Endodermal cell (in vitro differentiated cells): ENCODE measurements around the gene ISG20L2. TPM values are rescaled to one million over a fixed set of nuclear protein-coding genes. Genes with fewer than 3 reads are reported as not detected.
A peak's percentile ranks its signal among the peaks of the same experiment; 100 is the strongest.

Experiments
- DNase-seq: peaks from one replicate; pipeline ENCODE4 v3.0.0-alpha.2; 2017
- H3K27ac ChIP-seq: 2 replicates; pipeline ENCODE4 v1.5.1; 2013; ENCODE audit warnings: mild to moderate bottlenecking, low read depth, low read length, moderate library complexity
- H3K27me3 ChIP-seq: 2 replicates; pipeline ENCODE4 v1.6.1; 2013; ENCODE audit warnings: mild to moderate bottlenecking, low read length, moderate library complexity; ENCODE audit not compliant: insufficient read depth, control insufficient read depth, poor library complexity, severe bottlenecking
- H3K36me3 ChIP-seq: 2 replicates; pipeline ENCODE4 v1.7.0; 2013; ENCODE audit warnings: mild to moderate bottlenecking, low read length, moderate library complexity; ENCODE audit not compliant: control insufficient read depth, insufficient read depth
- H3K4me1 ChIP-seq: one replicate; pipeline ENCODE4 v1.7.0; 2013; ENCODE audit warnings: low read length; ENCODE audit not compliant: control insufficient read depth, insufficient read depth
- H3K4me3 ChIP-seq: 2 replicates; pipeline ENCODE4 v1.5.1; 2013; ENCODE audit warnings: mild to moderate bottlenecking, low read length, moderate library complexity
- H3K9ac ChIP-seq: 2 replicates; pipeline ENCODE4 v1.6.1; 2013; ENCODE audit warnings: mild to moderate bottlenecking, low read length, moderate library complexity; ENCODE audit not compliant: poor library complexity, severe bottlenecking; ENCODE audit errors: extremely low read depth
- H3K9me3 ChIP-seq: 2 replicates; pipeline ENCODE4 v1.6.1; 2013; ENCODE audit warnings: mild to moderate bottlenecking, low read length, moderate library complexity; ENCODE audit not compliant: control insufficient read depth
- H3K27ac Mint-ChIP-seq: 2 replicates; pipeline ENCODE4 v1.8.0; 2020; ENCODE audit warnings: mixed read lengths
- H3K27me3 Mint-ChIP-seq: 2 replicates; pipeline ENCODE4 v1.8.0; 2021; ENCODE audit warnings: mild to moderate bottlenecking, mixed read lengths; ENCODE audit not compliant: insufficient read depth
- H3K36me3 Mint-ChIP-seq: 2 replicates; pipeline ENCODE4 v1.8.0; 2020; ENCODE audit warnings: low read depth, mixed read lengths
- H3K4me1 Mint-ChIP-seq: 2 replicates; pipeline ENCODE4 v1.8.0; 2020; ENCODE audit warnings: mixed read lengths
- H3K4me3 Mint-ChIP-seq: 2 replicates; pipeline ENCODE4 v1.8.0; 2020; ENCODE audit warnings: mild to moderate bottlenecking, moderate library complexity, mixed read lengths
- H3K9me3 Mint-ChIP-seq: 2 replicates; pipeline ENCODE4 v1.8.0; 2020; ENCODE audit warnings: mild to moderate bottlenecking, mixed read lengths
- WGBS, 2 experiments: methylation state at CpG; one replicate each; pipeline versions ENCODE4 v1.1.5 to v1.1.7; 2013; ENCODE audit warnings: missing lambda C conversion rate in 2 of 2, mixed read lengths in 1 of 2; ENCODE audit not compliant: insufficient coverage in 1 of 2, insufficient read length in 1 of 2; 5-methylcytosine and 5-hydroxymethylcytosine counted together
- total RNA-seq, 2 donors: library from RNA; stranded (reverse); fragmentation: NEBNext Ultra II Directional in 1 of 2; extraction: Animal tissue kit (Norgen Biotek cat#: 25700) in 1 of 2; gene quantifications; 2 replicates in 1 of 2; 3 replicates in 1 of 2; pipeline ENCODE4 v1.2.1, GENCODE V29; 2021
- TF ChIP-seq, protein P1 (sequence below): fragments of 200-600 bp; sonication (generic); conservative IDR thresholded peaks from 2 replicates; pipeline ENCODE4 v1.5.0; 2021; ENCODE audit warnings: antibody characterized with exemption, mild to moderate bottlenecking

ISG20L2 gene
- total RNA-seq, 2 donors from 2014 or later = 37.2 to 39.9 TPM

DNA sequence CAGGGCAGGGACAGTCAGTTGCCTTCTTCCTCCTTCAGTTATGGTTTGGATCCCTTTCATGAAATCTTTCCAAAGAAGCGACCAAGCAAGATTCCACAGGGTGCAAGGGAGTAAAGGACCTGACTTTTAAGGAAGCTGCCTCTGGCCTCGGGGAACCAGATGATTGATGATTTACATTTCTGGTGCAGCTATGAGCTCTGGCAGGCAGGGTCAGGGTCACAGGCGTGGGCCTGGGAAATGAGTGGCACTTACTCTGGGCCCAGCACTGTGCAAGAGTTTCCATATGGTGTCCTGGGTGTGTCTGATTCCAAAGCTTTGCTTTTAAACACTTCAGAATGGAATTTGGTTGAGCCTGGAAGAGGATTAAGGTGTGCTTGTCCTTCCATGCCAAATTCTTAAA lies 15.9 kb downstream of the ISG20L2 start:
- H3K4me1 ChIP-seq = peaks cover 18% of the 10 kb centered on the region
- H3K27me3 Mint-ChIP-seq = no peaks in the 10 kb centered on the region
- H3K27ac Mint-ChIP-seq = peak overlapping the region; percentile 63

DNA sequence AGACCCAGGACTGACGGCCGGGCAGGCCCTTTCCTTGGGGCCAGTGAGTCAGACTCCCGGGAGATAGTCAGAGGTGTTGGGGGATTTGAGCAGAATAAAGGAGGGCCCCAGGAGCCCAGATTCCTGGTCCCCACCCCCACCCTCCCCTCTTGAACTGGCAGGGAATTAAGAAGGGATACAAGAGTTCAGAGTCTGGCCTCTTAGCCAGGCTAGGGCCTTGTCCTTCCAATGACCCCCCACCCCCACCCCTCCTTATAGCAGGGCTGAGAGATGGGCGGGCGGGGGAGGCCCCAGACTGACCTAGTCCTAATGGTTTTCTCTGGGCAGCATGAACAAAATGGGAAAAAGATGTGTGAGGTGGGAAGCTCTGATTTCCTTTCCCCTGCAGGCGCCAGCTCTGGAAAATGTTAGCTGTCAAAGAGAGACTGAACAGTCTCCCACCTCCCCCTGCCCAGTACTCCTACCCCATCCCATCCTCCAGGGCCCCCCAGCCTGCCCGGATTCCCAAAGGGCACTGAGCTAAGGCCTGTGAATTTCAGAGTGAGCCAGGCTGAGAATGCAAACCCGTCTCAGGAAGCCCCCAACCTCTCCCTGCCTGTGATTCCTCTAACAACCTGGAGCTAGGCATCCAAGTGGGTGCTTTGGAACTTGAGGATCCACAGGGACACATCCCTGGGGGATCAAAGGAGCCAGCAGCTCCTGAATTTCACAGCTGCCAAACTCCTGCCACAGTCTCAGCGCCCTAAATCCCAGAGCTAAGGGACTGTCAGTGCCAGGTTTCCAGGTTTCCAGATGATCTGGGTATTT lies 17.4 kb downstream of the ISG20L2 start:
- Mint-ChIP-seq H3K4me1 (peaks cover 43% of the 10 kb centered on the region), H3K27ac (no peak overlapping the region), H3K4me3 (no peak overlapping the region), H3K9me3 (no peaks in the 10 kb centered on the region), H3K36me3 (no peaks in the 10 kb centered on the region), H3K27me3 (no peaks in the 10 kb centered on the region)
- no peak overlapping the region for H3K27ac ChIP-seq
- no peaks in the 10 kb centered on the region for H3K27me3 ChIP-seq
- no peaks in the 10 kb centered on the region for H3K9me3 ChIP-seq
- H3K9ac ChIP-seq = no peak overlapping the region
- 69% methylated on average over 8 of the region's 9 CpGs; no CpG with 5 or more reads in 1 of the 2 experiments for WGBS, 2 experiments
- peak; percentile 75 for DNase-seq
- no peak overlapping the region for H3K4me3 ChIP-seq
- TF ChIP-seq, protein P1, sequence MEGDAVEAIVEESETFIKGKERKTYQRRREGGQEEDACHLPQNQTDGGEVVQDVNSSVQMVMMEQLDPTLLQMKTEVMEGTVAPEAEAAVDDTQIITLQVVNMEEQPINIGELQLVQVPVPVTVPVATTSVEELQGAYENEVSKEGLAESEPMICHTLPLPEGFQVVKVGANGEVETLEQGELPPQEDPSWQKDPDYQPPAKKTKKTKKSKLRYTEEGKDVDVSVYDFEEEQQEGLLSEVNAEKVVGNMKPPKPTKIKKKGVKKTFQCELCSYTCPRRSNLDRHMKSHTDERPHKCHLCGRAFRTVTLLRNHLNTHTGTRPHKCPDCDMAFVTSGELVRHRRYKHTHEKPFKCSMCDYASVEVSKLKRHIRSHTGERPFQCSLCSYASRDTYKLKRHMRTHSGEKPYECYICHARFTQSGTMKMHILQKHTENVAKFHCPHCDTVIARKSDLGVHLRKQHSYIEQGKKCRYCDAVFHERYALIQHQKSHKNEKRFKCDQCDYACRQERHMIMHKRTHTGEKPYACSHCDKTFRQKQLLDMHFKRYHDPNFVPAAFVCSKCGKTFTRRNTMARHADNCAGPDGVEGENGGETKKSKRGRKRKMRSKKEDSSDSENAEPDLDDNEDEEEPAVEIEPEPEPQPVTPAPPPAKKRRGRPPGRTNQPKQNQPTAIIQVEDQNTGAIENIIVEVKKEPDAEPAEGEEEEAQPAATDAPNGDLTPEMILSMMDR = no peak
- no peaks in the 10 kb centered on the region for H3K36me3 ChIP-seq
- H3K4me1 ChIP-seq = peaks cover 18% of the 10 kb centered on the region

More for the DNA sequence above, 15.9 kb downstream of the ISG20L2 start:
- Histone ChIP-seq H3K27ac (no peak overlapping the region), H3K27me3 (no peaks in the 10 kb centered on the region), H3K9me3 (no peaks in the 10 kb centered on the region), H3K9ac (no peak overlapping the region), H3K4me3 (no peak overlapping the region), H3K36me3 (no peaks in the 10 kb centered on the region)
- DNase-seq = no peak
- Mint-ChIP-seq H3K36me3 (no peaks in the 10 kb centered on the region), H3K9me3 (no peaks in the 10 kb centered on the region), H3K4me1 (peaks cover 36% of the 10 kb centered on the region), H3K4me3 (no peak overlapping the region)
- TF ChIP-seq, protein P1 = no peak
- WGBS, 2 experiments = 84 to 88% methylated on average over 3 of the region's 3 CpGs

DNA sequence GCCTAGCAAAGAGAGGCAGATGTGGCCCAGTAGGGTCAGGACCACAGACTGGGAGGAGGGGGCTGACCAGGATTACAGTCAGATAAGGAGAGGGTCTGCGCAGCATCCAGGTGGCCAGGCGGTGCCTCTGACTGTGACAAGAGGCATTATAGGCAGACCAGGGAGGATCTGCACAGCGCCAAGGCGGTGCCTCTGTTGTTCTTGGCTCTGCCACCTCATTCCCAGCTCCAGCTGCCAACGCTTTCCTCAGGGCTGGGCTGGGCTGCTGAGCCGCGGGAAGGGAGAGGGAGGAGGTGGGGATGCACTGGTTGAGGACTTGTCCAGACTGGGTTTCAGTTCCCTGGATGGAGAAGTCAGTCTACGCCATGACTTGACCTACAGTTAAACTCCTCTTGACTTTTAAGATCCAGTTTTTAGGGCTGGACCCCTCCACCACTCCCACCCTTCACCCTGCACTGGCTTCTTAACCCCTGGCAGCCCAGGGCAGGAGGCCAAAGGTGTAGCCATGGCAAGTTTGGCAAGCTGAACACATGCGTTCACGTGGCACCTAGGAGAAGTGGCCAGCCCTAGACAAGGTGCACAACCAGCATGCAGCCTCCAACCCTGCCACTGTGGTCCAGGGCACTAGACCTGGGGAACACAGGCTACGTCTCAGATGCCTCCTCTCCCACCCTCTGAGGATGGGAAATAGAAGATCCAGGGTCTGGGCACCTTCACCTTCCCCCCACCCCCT lies 18.6 kb downstream of the ISG20L2 start:
- Histone ChIP-seq H3K27ac (no peak overlapping the region), H3K27me3 (no peaks in the 10 kb centered on the region), H3K9me3 (no peaks in the 10 kb centered on the region), H3K4me3 (no peak overlapping the region), H3K4me1 (peaks cover 18% of the 10 kb centered on the region), H3K36me3 (no peaks in the 10 kb centered on the region), H3K9ac (no peak overlapping the region)
- no peak overlapping the region for H3K27ac Mint-ChIP-seq
- no peak for DNase-seq
- H3K4me3 Mint-ChIP-seq = no peak overlapping the region
- no peaks in the 10 kb centered on the region for H3K36me3 Mint-ChIP-seq
- TF ChIP-seq, protein P1 = no peak
- peaks cover 8% of the 10 kb centered on the region for H3K27me3 Mint-ChIP-seq
- no peaks in the 10 kb centered on the region for H3K9me3 Mint-ChIP-seq
- H3K4me1 Mint-ChIP-seq = peaks cover 43% of the 10 kb centered on the region
- 76 to 89% methylated on average over 5 to 11 of the region's 11 CpGs for WGBS, 2 experiments
